Progenitor cell of endocrine pancreas (in vitro differentiated cells): Measurements from ENCODE around the gene ATP10A. TPM values are rescaled to one million over a fixed set of nuclear protein-coding genes. Genes with fewer than 3 reads are reported as not detected.

Experiments used
- DNase-seq: peaks from one replicate; pipeline ENCODE4 v3.0.0; 2021; ENCODE audit warnings: low spot score; ENCODE audit not compliant: unreplicated experiment
- H3K27ac Mint-ChIP-seq: 2 replicates; pipeline ENCODE4 v1.8.0; 2021; ENCODE audit warnings: mild to moderate bottlenecking, moderate library complexity, mixed read lengths
- H3K27me3 Mint-ChIP-seq: 2 replicates; pipeline ENCODE4 v1.8.0; 2021; ENCODE audit warnings: mixed read lengths
- H3K36me3 Mint-ChIP-seq: 2 replicates; pipeline ENCODE4 v1.8.0; 2022; ENCODE audit warnings: mixed read lengths; ENCODE audit not compliant: insufficient read depth
- H3K4me1 Mint-ChIP-seq: 2 replicates; pipeline ENCODE4 v1.8.0; 2021; ENCODE audit warnings: low read depth, mixed read lengths
- H3K4me3 Mint-ChIP-seq: 2 replicates; pipeline ENCODE4 v1.8.0; 2021; ENCODE audit warnings: low read depth, mild to moderate bottlenecking, moderate library complexity, mixed read lengths
- H3K9me3 Mint-ChIP-seq: 2 replicates; pipeline ENCODE4 v1.8.0; 2021; ENCODE audit warnings: low read depth, mixed read lengths
- total RNA-seq: library from RNA; stranded (reverse); gene quantifications from 2 replicates; pipeline ENCODE4 v1.2.1, GENCODE V29; 2021
- TF ChIP-seq, protein P1 (sequence below): fragments of 200-600 bp; sonication (generic); IDR thresholded peaks from one replicate; pipeline ENCODE4 v1.5.0; 2021; ENCODE audit warnings: antibody characterized with exemption, mild to moderate bottlenecking; ENCODE audit not compliant: unreplicated experiment

ATP10A gene
- total RNA-seq, 1 donor from 2014 or later = 0.07 TPM

DNA sequence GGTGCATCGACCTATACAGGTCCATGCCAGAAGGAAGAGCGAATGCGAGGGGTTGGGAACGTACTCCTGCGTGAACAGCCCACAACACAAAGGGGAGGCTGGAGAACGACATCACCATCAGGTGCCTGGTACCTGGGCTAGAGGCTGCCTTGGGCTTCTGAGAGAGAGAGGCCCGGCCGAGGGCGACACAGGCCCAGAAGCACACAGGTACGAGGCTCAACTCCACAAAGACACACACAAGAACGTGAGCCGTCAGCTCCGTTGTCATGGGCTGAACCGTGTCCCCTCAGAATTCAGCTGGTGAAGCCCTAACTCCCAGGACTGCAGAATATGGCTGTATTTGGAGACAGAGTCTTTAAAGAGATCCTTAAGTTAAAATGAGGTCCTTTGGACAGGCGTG is 134.3 kb downstream of the ATP10A start:
- no peak overlapping the region for H3K27ac Mint-ChIP-seq
- H3K4me3 Mint-ChIP-seq = no peak overlapping the region
- no peaks in the 10 kb centered on the region for H3K4me1 Mint-ChIP-seq
- H3K36me3 Mint-ChIP-seq = no peaks in the 10 kb centered on the region
- H3K27me3 Mint-ChIP-seq = no peaks in the 10 kb centered on the region
- TF ChIP-seq, protein P1, sequence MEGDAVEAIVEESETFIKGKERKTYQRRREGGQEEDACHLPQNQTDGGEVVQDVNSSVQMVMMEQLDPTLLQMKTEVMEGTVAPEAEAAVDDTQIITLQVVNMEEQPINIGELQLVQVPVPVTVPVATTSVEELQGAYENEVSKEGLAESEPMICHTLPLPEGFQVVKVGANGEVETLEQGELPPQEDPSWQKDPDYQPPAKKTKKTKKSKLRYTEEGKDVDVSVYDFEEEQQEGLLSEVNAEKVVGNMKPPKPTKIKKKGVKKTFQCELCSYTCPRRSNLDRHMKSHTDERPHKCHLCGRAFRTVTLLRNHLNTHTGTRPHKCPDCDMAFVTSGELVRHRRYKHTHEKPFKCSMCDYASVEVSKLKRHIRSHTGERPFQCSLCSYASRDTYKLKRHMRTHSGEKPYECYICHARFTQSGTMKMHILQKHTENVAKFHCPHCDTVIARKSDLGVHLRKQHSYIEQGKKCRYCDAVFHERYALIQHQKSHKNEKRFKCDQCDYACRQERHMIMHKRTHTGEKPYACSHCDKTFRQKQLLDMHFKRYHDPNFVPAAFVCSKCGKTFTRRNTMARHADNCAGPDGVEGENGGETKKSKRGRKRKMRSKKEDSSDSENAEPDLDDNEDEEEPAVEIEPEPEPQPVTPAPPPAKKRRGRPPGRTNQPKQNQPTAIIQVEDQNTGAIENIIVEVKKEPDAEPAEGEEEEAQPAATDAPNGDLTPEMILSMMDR = no peak
- DNase-seq = no peak
- H3K9me3 Mint-ChIP-seq = no peaks in the 10 kb centered on the region

DNA sequence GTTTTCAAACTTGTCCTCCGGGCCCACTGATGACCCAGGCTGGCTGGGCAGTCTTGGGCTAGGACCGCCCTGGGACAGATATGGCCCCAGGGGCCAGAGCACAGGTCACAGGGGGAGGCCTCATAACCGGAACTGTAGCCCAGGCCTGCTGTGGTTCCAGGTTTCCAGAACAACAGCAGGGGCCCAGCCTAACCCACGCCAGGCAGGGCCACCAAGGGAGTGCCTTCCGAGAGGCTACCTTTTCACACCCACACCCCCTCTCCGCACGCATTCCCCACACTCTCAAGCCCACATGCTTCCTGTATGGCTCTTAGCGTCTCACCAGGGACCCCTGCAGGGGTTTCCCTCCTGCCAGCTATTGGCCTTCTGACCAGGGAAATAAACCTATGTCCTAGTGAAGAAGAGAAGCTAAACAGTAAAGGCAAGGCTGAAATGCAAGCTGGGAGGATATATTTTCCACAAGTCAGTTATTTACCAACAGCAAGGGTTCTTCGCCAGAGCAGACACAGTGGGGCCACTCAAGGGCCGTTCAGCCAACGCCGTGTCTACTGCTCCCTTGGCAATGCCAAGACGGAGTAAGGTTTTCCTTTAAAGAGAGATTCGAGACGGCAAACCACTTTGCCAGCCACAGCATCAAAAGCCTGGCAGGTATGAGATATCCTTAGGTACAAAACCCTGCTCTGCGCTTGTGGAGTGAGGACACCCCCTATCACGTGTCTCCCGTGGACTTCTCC is 135.1 kb downstream of the ATP10A start:
- Mint-ChIP-seq H3K4me1 (no peaks in the 10 kb centered on the region), H3K27ac (no peak overlapping the region), H3K36me3 (no peaks in the 10 kb centered on the region), H3K9me3 (no peaks in the 10 kb centered on the region), H3K27me3 (no peaks in the 10 kb centered on the region), H3K4me3 (no peak overlapping the region)
- DNase-seq = no peak
- TF ChIP-seq, protein P1 = no peak

DNA sequence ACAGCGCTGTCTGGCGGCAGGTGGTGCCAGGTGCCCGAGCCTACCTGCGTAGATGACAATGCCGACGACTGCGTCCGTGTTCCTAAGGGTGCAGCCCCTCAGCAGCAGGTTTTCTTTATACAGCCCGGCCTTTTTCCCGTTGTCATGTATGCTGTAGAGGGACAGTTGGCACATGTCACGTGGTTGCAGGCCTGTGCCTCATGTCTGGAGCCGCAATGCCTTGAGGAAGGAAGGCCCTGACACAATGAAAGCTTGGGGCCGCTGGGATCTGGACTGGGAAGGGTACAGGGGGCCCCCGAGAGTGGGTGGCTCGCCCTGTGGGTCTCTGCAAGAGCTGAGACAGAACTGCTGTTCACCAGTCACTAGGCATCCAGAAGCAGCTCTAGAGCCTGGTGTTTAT is 136.0 kb downstream of the ATP10A start:
- no peaks in the 10 kb centered on the region for H3K27me3 Mint-ChIP-seq
- no peaks in the 10 kb centered on the region for H3K4me1 Mint-ChIP-seq
- H3K9me3 Mint-ChIP-seq = no peaks in the 10 kb centered on the region
- H3K36me3 Mint-ChIP-seq = no peaks in the 10 kb centered on the region
- H3K27ac Mint-ChIP-seq = no peak overlapping the region
- TF ChIP-seq, protein P1 = no peak
- DNase-seq = no peak
- no peak overlapping the region for H3K4me3 Mint-ChIP-seq

DNA sequence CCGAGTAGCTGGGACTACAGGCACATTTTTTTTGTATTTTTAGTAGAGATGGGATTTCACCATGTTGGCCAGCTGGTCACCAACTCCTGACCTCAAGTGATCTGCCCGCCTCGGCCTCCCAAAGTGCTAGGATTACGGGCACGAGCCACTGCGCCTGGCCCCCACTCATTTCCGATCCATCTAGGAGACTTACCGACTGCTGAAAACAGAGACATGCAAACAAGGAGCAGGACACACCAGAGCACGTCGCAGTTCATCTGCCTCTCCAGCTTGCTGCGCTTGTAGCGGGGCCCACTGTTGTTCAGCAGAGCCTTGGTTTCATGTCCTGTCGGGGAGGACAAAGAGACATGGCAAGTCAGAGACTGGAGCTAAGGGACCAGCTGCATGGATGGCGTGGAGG is 137.4 kb downstream of the ATP10A start:
- no peaks in the 10 kb centered on the region for H3K27me3 Mint-ChIP-seq
- TF ChIP-seq, protein P1 = no peak
- DNase-seq = no peak
- no peaks in the 10 kb centered on the region for H3K9me3 Mint-ChIP-seq
- H3K4me3 Mint-ChIP-seq = no peak overlapping the region
- no peaks in the 10 kb centered on the region for H3K36me3 Mint-ChIP-seq
- H3K27ac Mint-ChIP-seq = no peak overlapping the region
- H3K4me1 Mint-ChIP-seq = no peaks in the 10 kb centered on the region

DNA sequence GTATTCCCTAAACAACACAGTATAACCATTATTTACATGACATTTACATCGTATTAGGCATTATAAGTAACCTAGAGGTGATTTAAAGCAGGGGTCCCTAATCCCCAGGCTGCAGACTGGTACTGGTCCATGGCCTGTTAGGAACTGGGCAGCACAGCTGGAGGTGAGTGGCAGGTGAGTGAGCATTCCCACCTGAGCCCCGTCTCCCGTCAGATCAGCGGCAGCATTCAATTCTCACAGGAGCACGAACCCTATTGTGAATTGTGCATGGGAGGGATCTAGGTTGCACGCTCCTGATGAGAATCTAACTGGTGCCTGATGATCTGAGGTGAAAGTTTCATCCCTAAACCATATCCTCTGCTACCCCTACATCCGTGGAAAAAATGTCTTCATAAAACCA is 138.2 kb downstream of the ATP10A start:
- Mint-ChIP-seq H3K4me3 (no peak overlapping the region), H3K9me3 (no peaks in the 10 kb centered on the region), H3K27me3 (no peaks in the 10 kb centered on the region), H3K27ac (no peak overlapping the region), H3K4me1 (no peaks in the 10 kb centered on the region), H3K36me3 (no peaks in the 10 kb centered on the region)
- TF ChIP-seq, protein P1 = no peak
- DNase-seq = no peak
